ENCODE data around the gene TNFSF13B. TPM values are rescaled to one million over a fixed set of nuclear protein-coding genes. Genes with fewer than 3 reads are reported as not detected.

Gene TNFSF13B
- total RNA-seq, 2 experiments from 2014 or later, result 0.41 TPM; not detected in 1

DNA sequence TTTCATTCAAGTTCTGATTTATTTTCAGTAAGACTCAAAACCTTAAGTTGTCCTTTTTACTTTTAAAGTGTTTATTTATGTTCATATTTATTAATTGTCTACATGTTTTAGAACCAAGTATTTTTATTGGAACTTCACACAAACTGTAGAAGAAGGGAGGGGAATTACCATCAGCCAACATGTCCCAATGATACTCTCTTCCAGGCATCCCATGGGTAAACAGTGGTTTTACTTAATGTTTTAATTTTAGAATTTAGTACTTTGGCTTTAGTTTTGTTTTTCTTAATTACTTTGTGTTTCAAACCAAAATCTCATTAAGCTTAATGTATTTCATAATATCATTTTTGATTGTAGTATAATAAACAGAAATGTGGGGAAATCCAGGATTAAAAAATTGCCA lies 5.2 kb downstream of the TNFSF13B start:
- Histone ChIP-seq H3K79me2 (ENCODE audit: insufficient read depth, low read depth, low read length) (no peaks in the 10 kb centered on the region), H3K9me2 (ENCODE audit: insufficient read depth, low read length) (no peaks in the 10 kb centered on the region), H3K4me1 (ENCODE audit: insufficient read depth, low read length, poor library complexity, severe bottlenecking) (peaks cover 3% of the 10 kb centered on the region), H3K4me3 (ENCODE audit: low read depth, low read length, poor library complexity, severe bottlenecking) (no peak overlapping the region), H3K27ac (ENCODE audit: low read depth, low read length, poor library complexity, severe bottlenecking) (no peak overlapping the region), H3K9me3 (ENCODE audit: low read length) (no peaks in the 10 kb centered on the region), H3K36me3 (ENCODE audit: insufficient read depth, low read length) (no peaks in the 10 kb centered on the region), H2AFZ (ENCODE audit: low read length) (no peak overlapping the region), H4K20me1 (ENCODE audit: insufficient read depth, low read length) (no peaks in the 10 kb centered on the region), H3K4me2 (ENCODE audit: low read length) (no peak overlapping the region)
- intact Hi-C loops (cut with micrococcal nuclease; ENCODE audit: unreplicated experiment), result no loop called here
- DNase-seq (ENCODE audit: low spot score), result no peak
- ChIA-PET CTCF (ENCODE audit: unreplicated experiment) (no interaction called here), POLR2A (no interaction called here)
- BruUV-seq (replicated peaks), result no TSS peak
- TF ChIP-seq, protein P1, sequence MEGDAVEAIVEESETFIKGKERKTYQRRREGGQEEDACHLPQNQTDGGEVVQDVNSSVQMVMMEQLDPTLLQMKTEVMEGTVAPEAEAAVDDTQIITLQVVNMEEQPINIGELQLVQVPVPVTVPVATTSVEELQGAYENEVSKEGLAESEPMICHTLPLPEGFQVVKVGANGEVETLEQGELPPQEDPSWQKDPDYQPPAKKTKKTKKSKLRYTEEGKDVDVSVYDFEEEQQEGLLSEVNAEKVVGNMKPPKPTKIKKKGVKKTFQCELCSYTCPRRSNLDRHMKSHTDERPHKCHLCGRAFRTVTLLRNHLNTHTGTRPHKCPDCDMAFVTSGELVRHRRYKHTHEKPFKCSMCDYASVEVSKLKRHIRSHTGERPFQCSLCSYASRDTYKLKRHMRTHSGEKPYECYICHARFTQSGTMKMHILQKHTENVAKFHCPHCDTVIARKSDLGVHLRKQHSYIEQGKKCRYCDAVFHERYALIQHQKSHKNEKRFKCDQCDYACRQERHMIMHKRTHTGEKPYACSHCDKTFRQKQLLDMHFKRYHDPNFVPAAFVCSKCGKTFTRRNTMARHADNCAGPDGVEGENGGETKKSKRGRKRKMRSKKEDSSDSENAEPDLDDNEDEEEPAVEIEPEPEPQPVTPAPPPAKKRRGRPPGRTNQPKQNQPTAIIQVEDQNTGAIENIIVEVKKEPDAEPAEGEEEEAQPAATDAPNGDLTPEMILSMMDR (conservative IDR thresholded peaks at IDR 0.05; ENCODE audit: low read length), result no peak
- TF ChIP-seq EZH2phosphoT487 (IDR thresholded peaks at IDR 0.05; ENCODE audit: borderline replicate concordance, low read depth, low read length), result no peak

DNA sequence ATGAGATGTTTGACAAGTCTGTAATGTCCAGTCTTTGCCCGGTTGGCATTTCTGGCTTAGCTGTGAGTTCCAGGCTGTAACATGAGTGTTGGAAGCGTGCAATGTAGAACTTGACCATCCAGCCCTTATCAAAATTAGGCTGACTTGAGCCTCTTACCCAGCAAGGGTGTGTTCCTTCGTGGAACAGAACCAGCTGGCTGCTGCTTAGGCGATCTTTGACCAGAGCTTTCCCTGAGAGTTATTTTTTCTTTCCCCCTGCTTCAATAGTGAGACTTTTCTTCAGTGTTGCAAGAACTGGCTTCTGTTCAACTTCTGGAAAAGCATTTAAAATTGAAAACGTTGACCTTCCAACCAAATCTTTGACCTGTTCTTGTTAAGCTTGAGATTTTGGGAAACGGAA lies 6.5 kb downstream of the TNFSF13B start:
- H3K79me2 ChIP-seq (ENCODE audit: insufficient read depth, low read depth, low read length), result no peaks in the 10 kb centered on the region
- DNase-seq (ENCODE audit: low spot score), result no peak
- CTCF ChIA-PET (ENCODE audit: unreplicated experiment), result no interaction called here
- intact Hi-C loops (cut with micrococcal nuclease; ENCODE audit: unreplicated experiment), result no loop called here
- POLR2A ChIA-PET, result interaction anchor here (0.6 to 0.7 kb wide), 2 partner anchors 99 to 255 kb away, joined by 3 read pairs; no protein-coding TSS in a partner anchor
- H3K9me2 ChIP-seq (ENCODE audit: insufficient read depth, low read length), result no peaks in the 10 kb centered on the region
- no peaks in the 10 kb centered on the region for H4K20me1 ChIP-seq (ENCODE audit: insufficient read depth, low read length)
- no peak overlapping the region for H2AFZ ChIP-seq (ENCODE audit: low read length)
- no peak overlapping the region for H3K4me2 ChIP-seq (ENCODE audit: low read length)
- H3K4me3 ChIP-seq (ENCODE audit: low read depth, low read length, poor library complexity, severe bottlenecking), result no peak overlapping the region
- no TSS peak for BruUV-seq (replicated peaks)
- H3K36me3 ChIP-seq (ENCODE audit: insufficient read depth, low read length), result no peaks in the 10 kb centered on the region
- H3K9me3 ChIP-seq (ENCODE audit: low read length), result no peaks in the 10 kb centered on the region
- H3K4me1 ChIP-seq (ENCODE audit: insufficient read depth, low read length, poor library complexity, severe bottlenecking), result no peaks in the 10 kb centered on the region
- TF ChIP-seq, protein P1 (conservative IDR thresholded peaks at IDR 0.05; ENCODE audit: low read length), result no peak
- no peak for TF ChIP-seq EZH2phosphoT487 (IDR thresholded peaks at IDR 0.05; ENCODE audit: borderline replicate concordance, low read depth, low read length)
- H3K27ac ChIP-seq (ENCODE audit: low read depth, low read length, poor library complexity, severe bottlenecking), result no peak overlapping the region

DNA sequence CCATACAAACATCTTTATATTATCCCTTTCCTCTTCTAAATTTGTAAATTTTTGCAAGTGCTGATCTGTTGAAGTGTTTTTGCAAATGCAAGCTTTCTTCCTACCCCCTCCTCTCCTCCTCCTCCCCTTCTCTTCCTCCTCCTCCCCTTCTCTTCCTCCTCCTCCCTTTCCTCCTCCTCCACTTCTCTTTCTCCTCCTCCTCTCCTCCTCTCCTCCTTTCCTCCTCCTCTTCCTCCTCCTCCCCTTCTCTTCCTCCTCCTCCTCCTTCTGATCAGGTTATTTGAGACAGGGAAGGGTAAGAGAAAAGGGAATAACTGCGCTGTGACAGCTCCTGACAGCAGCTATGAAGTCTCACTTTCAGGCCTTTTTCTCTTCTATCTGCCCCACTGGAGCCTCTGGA lies 8.9 kb downstream of the TNFSF13B start:
- intact Hi-C loops (cut with micrococcal nuclease; ENCODE audit: unreplicated experiment), result no loop called here
- TF ChIP-seq EZH2phosphoT487 (IDR thresholded peaks at IDR 0.05; ENCODE audit: borderline replicate concordance, low read depth, low read length), result no peak
- TF ChIP-seq, protein P1 (conservative IDR thresholded peaks at IDR 0.05; ENCODE audit: low read length), result no peak
- Histone ChIP-seq H3K4me2 (ENCODE audit: low read length) (no peak overlapping the region), H4K20me1 (ENCODE audit: insufficient read depth, low read length) (no peaks in the 10 kb centered on the region), H3K36me3 (ENCODE audit: insufficient read depth, low read length) (no peaks in the 10 kb centered on the region), H3K4me3 (ENCODE audit: low read depth, low read length, poor library complexity, severe bottlenecking) (no peak overlapping the region), H2AFZ (ENCODE audit: low read length) (no peak overlapping the region), H3K9me2 (ENCODE audit: insufficient read depth, low read length) (no peaks in the 10 kb centered on the region), H3K27ac (ENCODE audit: low read depth, low read length, poor library complexity, severe bottlenecking) (no peak overlapping the region), H3K9me3 (ENCODE audit: low read length) (no peaks in the 10 kb centered on the region), H3K79me2 (ENCODE audit: insufficient read depth, low read depth, low read length) (no peaks in the 10 kb centered on the region), H3K4me1 (ENCODE audit: insufficient read depth, low read length, poor library complexity, severe bottlenecking) (no peaks in the 10 kb centered on the region)
- ChIA-PET CTCF (ENCODE audit: unreplicated experiment) (no interaction called here), POLR2A (no interaction called here)
- DNase-seq (ENCODE audit: low spot score), result no peak
- BruUV-seq (replicated peaks), result no TSS peak

All from OCI-LY7 (cell line).